Right atrium auricular region (tissue), 2 donors: ENCODE results near the gene CSF1R. TPM values are rescaled to one million over a fixed set of nuclear protein-coding genes. Genes with fewer than 3 reads are reported as not detected.
A peak's percentile ranks its signal among the peaks of the same experiment; 100 is the strongest.

Experiments used
- DNase-seq: peaks from one replicate; pipeline ENCODE4 v3.0.0-alpha.2; 2019; ENCODE audit warnings: low spot score
- H3K27ac ChIP-seq, 2 donors: fragments of 200-600 bp; sonication (generic); 1 replicate in 1 of 2; 2 replicates in 1 of 2; pipeline ENCODE4 v1.5.1; 2016 to 2019
- H3K27me3 ChIP-seq, 2 donors: fragments of 200-600 bp; sonication (generic); one replicate each; pipeline versions ENCODE4 v1.5.1 to v1.6.0; 2017 to 2019
- H3K36me3 ChIP-seq: fragments of 200-600 bp; sonication (generic); one replicate; pipeline ENCODE4 v1.5.1; 2016
- H3K4me1 ChIP-seq, 2 donors: fragments of 200-600 bp; sonication (generic); one replicate each; pipeline versions ENCODE4 v1.5.1 to v1.6.0; 2017 to 2019
- H3K4me3 ChIP-seq, 2 donors: fragments of 200-600 bp; sonication (generic); 1 replicate in 1 of 2; 2 replicates in 1 of 2; pipeline ENCODE4 v1.5.1; 2017 to 2019; ENCODE audit warnings: mild to moderate bottlenecking in 1 of 2, moderate library complexity in 1 of 2
- H3K9me3 ChIP-seq, 2 donors: fragments of 200-600 bp; sonication (generic); one replicate each; pipeline ENCODE4 v1.5.1; 2019
- total RNA-seq, 2 donors: library from RNA; depleted of rRNA; stranded (reverse); fragments of >200 nt; gene quantifications; one replicate each; pipeline ENCODE4 v1.1.0, GENCODE V29; 2016
- TF ChIP-seq, protein P1 (sequence below), 2 donors: fragments of 200-600 bp; sonication (generic); IDR thresholded peaks; one replicate each; pipeline ENCODE4 v1.5.1; 2019; ENCODE audit warnings: antibody characterized with exemption in 2 of 2

The CSF1R gene
- total RNA-seq, 2 donors from 2014 or later = 11.2 to 24.6 TPM

DNA sequence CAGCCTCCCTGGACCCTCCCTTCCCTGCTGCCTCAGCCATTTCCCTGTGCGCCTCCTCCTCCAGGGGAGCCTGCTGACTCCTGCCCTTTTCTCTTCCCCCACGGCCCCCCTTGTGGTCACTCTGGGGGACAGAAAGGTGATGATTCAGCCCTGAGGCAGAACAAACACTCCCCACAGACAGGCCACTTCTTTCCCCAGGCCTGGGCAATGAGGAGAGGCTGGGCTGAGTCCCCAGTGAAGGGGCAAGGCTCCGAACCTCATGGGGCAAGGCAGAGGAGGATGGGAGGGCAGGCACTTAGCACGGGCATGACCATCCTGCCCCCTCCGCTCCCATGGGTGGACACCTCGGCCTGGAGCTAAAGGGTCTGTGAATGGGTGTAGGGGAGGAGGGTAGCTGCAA is 21.0 kb downstream of the CSF1R start:
- no peak for DNase-seq
- H3K9me3 ChIP-seq = no peaks in the 10 kb centered on the region
- no peak overlapping the region for H3K4me3 ChIP-seq
- TF ChIP-seq, protein P1, sequence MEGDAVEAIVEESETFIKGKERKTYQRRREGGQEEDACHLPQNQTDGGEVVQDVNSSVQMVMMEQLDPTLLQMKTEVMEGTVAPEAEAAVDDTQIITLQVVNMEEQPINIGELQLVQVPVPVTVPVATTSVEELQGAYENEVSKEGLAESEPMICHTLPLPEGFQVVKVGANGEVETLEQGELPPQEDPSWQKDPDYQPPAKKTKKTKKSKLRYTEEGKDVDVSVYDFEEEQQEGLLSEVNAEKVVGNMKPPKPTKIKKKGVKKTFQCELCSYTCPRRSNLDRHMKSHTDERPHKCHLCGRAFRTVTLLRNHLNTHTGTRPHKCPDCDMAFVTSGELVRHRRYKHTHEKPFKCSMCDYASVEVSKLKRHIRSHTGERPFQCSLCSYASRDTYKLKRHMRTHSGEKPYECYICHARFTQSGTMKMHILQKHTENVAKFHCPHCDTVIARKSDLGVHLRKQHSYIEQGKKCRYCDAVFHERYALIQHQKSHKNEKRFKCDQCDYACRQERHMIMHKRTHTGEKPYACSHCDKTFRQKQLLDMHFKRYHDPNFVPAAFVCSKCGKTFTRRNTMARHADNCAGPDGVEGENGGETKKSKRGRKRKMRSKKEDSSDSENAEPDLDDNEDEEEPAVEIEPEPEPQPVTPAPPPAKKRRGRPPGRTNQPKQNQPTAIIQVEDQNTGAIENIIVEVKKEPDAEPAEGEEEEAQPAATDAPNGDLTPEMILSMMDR (IDR thresholded peaks at IDR 0.05) = no peak
- H3K4me1 ChIP-seq = peaks cover 0 to 5% of the 10 kb centered on the region in 2 donors
- peak overlapping the region; percentile 19 to 29 for H3K27ac ChIP-seq
- no peaks in the 10 kb centered on the region for H3K27me3 ChIP-seq
- H3K36me3 ChIP-seq = no peaks in the 10 kb centered on the region

DNA sequence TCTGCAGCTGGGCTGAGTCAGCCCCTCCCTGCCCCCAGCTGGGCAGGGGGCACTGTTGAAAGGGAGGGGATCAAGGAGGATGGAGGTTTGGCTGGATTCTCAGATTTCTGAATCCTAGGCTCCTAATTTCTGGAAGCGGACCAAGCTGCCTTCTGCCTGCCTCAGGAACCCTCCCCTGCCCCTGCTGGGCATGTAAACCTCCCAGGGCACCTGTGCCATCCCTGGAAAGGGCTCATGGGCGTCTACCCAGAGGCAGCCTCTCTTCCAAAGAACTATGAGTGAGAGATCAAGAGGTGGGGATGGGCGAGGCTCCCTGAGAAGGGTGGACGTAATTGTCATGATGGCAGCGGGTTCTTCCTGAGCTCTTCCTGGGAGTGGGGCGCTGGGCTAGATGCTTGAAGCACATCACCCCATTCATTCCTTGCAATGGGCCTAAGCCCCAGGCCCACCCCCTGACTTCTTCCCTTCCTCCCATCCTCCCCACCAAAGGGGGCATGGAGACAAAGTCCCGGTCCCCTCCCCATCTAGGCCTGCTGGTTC is 21.6 kb downstream of the CSF1R start:
- H3K4me1 ChIP-seq = peaks cover 0 to 5% of the 10 kb centered on the region in 2 donors
- H3K27ac ChIP-seq = no peak overlapping the region
- H3K36me3 ChIP-seq = no peaks in the 10 kb centered on the region
- H3K9me3 ChIP-seq = no peaks in the 10 kb centered on the region
- DNase-seq = no peak
- no peak overlapping the region for H3K4me3 ChIP-seq
- H3K27me3 ChIP-seq = no peaks in the 10 kb centered on the region
- TF ChIP-seq, protein P1 (IDR thresholded peaks at IDR 0.05) = no peak

- Histone ChIP-seq H3K27me3 (no peaks in the 10 kb centered on the region), H3K9me3 (no peaks in the 10 kb centered on the region), H3K4me3 (no peak overlapping the region), H3K4me1 (peaks cover 0 to 5% of the 10 kb centered on the region in 2 donors), H3K27ac (no peak overlapping the region), H3K36me3 (no peaks in the 10 kb centered on the region)
- TF ChIP-seq, protein P1 (IDR thresholded peaks at IDR 0.05) = no peak
- DNase-seq = no peak
These were observed 22.7 kb downstream of the CSF1R start for GRCh38 chr5:150063638-150064037.

DNA sequence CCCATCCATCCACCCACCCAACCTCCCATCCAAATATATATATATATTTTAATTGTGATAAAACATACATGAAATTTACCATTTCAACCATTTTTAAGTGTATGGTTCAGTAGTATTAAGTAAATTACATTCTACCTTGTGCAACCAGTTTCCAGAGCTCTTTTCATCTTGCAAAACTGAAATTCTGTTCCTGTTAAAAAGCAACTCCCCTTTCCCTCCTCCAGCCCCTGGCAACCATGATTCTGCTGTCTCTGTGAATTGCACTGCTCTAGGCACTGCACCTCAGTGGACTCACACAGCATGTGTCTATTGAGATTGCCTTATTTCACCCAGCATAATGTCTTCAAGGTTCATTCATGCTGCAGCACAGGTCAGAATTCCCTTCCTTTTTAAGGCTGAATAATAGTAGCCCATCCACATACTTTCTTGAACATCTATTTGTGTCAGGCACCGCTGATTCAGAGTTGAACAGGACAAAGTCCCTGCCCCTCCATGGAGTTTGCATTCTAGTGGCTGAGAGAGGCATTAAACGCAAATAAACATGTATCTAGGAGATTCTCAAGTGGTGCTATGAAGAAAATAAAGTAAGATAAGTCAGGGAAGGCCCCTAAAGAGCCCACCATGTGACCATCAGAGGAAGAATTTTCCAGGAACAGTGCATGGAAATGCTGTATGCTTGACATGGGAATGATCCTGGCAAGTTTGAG is 24.0 kb downstream of the CSF1R start:
- no peaks in the 10 kb centered on the region for H3K36me3 ChIP-seq
- no peak overlapping the region for H3K4me3 ChIP-seq
- H3K4me1 ChIP-seq = peaks cover 0 to 5% of the 10 kb centered on the region in 2 donors
- H3K27ac ChIP-seq = no peak overlapping the region
- no peaks in the 10 kb centered on the region for H3K27me3 ChIP-seq
- H3K9me3 ChIP-seq = no peaks in the 10 kb centered on the region
- DNase-seq = no peak
- TF ChIP-seq, protein P1 (IDR thresholded peaks at IDR 0.05) = no peak

- no peaks in the 10 kb centered on the region for H3K27me3 ChIP-seq
These were observed 24.8 kb downstream of the CSF1R start for GRCh38 chr5:150061538-150061995.

More at GRCh38 chr5:150061538-150061995, 24.8 kb downstream of the CSF1R start:
- Histone ChIP-seq H3K9me3 (no peaks in the 10 kb centered on the region), H3K4me1 (peaks cover 0 to 5% of the 10 kb centered on the region in 2 donors), H3K4me3 (no peak overlapping the region), H3K27ac (no peak overlapping the region), H3K36me3 (no peaks in the 10 kb centered on the region)
- TF ChIP-seq, protein P1 (IDR thresholded peaks at IDR 0.05) = no peak
- DNase-seq = no peak
